Measurements from ENCODE around the gene GALNT15.
A peak's percentile ranks its signal among the peaks of the same experiment; 100 is the strongest.

The GALNT15 gene

GRCh38 chr3:16234281-16234680, 59.8 kb downstream of the GALNT15 start:
- Histone ChIP-seq H3K9ac (ENCODE audit: low read length) (no peak overlapping the region), H3K9me3 (ENCODE audit: control insufficient read depth, low read length) (no peaks in the 10 kb centered on the region)
- DNase-seq (ENCODE audit: low read depth), result no peak

GRCh38 chr3:16236030-16236639, 61.7 kb downstream of the GALNT15 start:
- no peaks in the 10 kb centered on the region for H3K9me3 ChIP-seq (ENCODE audit: control insufficient read depth, low read length)
- peak overlapping the region; percentile 49 for H3K9ac ChIP-seq (ENCODE audit: low read length)
- no peak for DNase-seq (ENCODE audit: low read depth)
- H3K36me3 ChIP-seq (ENCODE audit: control insufficient read depth, insufficient read depth, low read length, severe bottlenecking), result no peaks in the 10 kb centered on the region
- no peak overlapping the region for H3K4me3 ChIP-seq (ENCODE audit: low read length)
- no peaks in the 10 kb centered on the region for H3K27me3 ChIP-seq (replicated peaks; ENCODE audit: control insufficient read depth, insufficient read depth, low read length)
- H3K4me1 ChIP-seq (ENCODE audit: control insufficient read depth, insufficient read depth, low read length), result peaks cover 56% of the 10 kb centered on the region

More at GRCh38 chr3:16234281-16234680, 59.8 kb downstream of the GALNT15 start:
- H3K36me3 ChIP-seq (ENCODE audit: control insufficient read depth, insufficient read depth, low read length, severe bottlenecking), result peaks cover 5% of the 10 kb centered on the region
- H3K27me3 ChIP-seq (replicated peaks; ENCODE audit: control insufficient read depth, insufficient read depth, low read length), result no peaks in the 10 kb centered on the region
- no peak overlapping the region for H3K4me3 ChIP-seq (ENCODE audit: low read length)
- H3K4me1 ChIP-seq (ENCODE audit: control insufficient read depth, insufficient read depth, low read length), result peaks cover 37% of the 10 kb centered on the region

GRCh38 chr3:16236856-16237393, 62.4 kb downstream of the GALNT15 start:
- no peaks in the 10 kb centered on the region for H3K27me3 ChIP-seq (replicated peaks; ENCODE audit: control insufficient read depth, insufficient read depth, low read length)
- DNase-seq (ENCODE audit: low read depth), result no peak
- H3K4me1 ChIP-seq (ENCODE audit: control insufficient read depth, insufficient read depth, low read length), result peaks cover 62% of the 10 kb centered on the region
- no peaks in the 10 kb centered on the region for H3K36me3 ChIP-seq (ENCODE audit: control insufficient read depth, insufficient read depth, low read length, severe bottlenecking)
- H3K4me3 ChIP-seq (ENCODE audit: low read length), result peak overlapping the region; percentile 16
- H3K9me3 ChIP-seq (ENCODE audit: control insufficient read depth, low read length), result no peaks in the 10 kb centered on the region
- peak overlapping the region; percentile 49 for H3K9ac ChIP-seq (ENCODE audit: low read length)

GRCh38 chr3:16239086-16239770, 64.7 kb downstream of the GALNT15 start:
- H3K36me3 ChIP-seq (ENCODE audit: control insufficient read depth, insufficient read depth, low read length, severe bottlenecking), result no peaks in the 10 kb centered on the region
- H3K9me3 ChIP-seq (ENCODE audit: control insufficient read depth, low read length), result no peaks in the 10 kb centered on the region
- H3K27me3 ChIP-seq (replicated peaks; ENCODE audit: control insufficient read depth, insufficient read depth, low read length), result no peaks in the 10 kb centered on the region
- no peak for DNase-seq (ENCODE audit: low read depth)
- peaks cover 71% of the 10 kb centered on the region for H3K4me1 ChIP-seq (ENCODE audit: control insufficient read depth, insufficient read depth, low read length)
- no peak overlapping the region for H3K4me3 ChIP-seq (ENCODE audit: low read length)
- peak overlapping the region; percentile 84 for H3K9ac ChIP-seq (ENCODE audit: low read length)

GRCh38 chr3:16239780-16240179, 65.3 kb downstream of the GALNT15 start:
- H3K4me1 ChIP-seq (ENCODE audit: control insufficient read depth, insufficient read depth, low read length), result peaks cover 77% of the 10 kb centered on the region
- no peaks in the 10 kb centered on the region for H3K9me3 ChIP-seq (ENCODE audit: control insufficient read depth, low read length)
- no peaks in the 10 kb centered on the region for H3K27me3 ChIP-seq (replicated peaks; ENCODE audit: control insufficient read depth, insufficient read depth, low read length)
- no peaks in the 10 kb centered on the region for H3K36me3 ChIP-seq (ENCODE audit: control insufficient read depth, insufficient read depth, low read length, severe bottlenecking)
- peak overlapping the region; percentile 38 for H3K4me3 ChIP-seq (ENCODE audit: low read length)
- peak overlapping the region; percentile 84 for H3K9ac ChIP-seq (ENCODE audit: low read length)
- peak; percentile 36 for DNase-seq (ENCODE audit: low read depth)

- DNase-seq (ENCODE audit: low read depth), result peak; percentile 84
- peak overlapping the region; percentile 84 for H3K9ac ChIP-seq (ENCODE audit: low read length)
- H3K4me3 ChIP-seq (ENCODE audit: low read length), result peak overlapping the region; percentile 49
- H3K9me3 ChIP-seq (ENCODE audit: control insufficient read depth, low read length), result no peaks in the 10 kb centered on the region
- H3K27me3 ChIP-seq (replicated peaks; ENCODE audit: control insufficient read depth, insufficient read depth, low read length), result no peaks in the 10 kb centered on the region
- H3K4me1 ChIP-seq (ENCODE audit: control insufficient read depth, insufficient read depth, low read length), result peaks cover 79% of the 10 kb centered on the region
- no peaks in the 10 kb centered on the region for H3K36me3 ChIP-seq (ENCODE audit: control insufficient read depth, insufficient read depth, low read length, severe bottlenecking)
Observed at GRCh38 chr3:16240229-16241023, 65.9 kb downstream of the GALNT15 start.

- Histone ChIP-seq H3K4me1 (ENCODE audit: control insufficient read depth, insufficient read depth, low read length) (peaks cover 77% of the 10 kb centered on the region), H3K9me3 (ENCODE audit: control insufficient read depth, low read length) (no peaks in the 10 kb centered on the region), H3K27me3 (replicated peaks; ENCODE audit: control insufficient read depth, insufficient read depth, low read length) (no peaks in the 10 kb centered on the region), H3K36me3 (ENCODE audit: control insufficient read depth, insufficient read depth, low read length, severe bottlenecking) (no peaks in the 10 kb centered on the region), H3K4me3 (ENCODE audit: low read length) (no peak overlapping the region), H3K9ac (ENCODE audit: low read length) (peak overlapping the region; percentile 74)
- no peak for DNase-seq (ENCODE audit: low read depth)
Observed at GRCh38 chr3:16241225-16241624, 66.7 kb downstream of the GALNT15 start.

GRCh38 chr3:16242177-16242576, 67.7 kb downstream of the GALNT15 start:
- Histone ChIP-seq H3K27me3 (replicated peaks; ENCODE audit: control insufficient read depth, insufficient read depth, low read length) (no peaks in the 10 kb centered on the region), H3K4me3 (ENCODE audit: low read length) (no peak overlapping the region), H3K9ac (ENCODE audit: low read length) (no peak overlapping the region), H3K4me1 (ENCODE audit: control insufficient read depth, insufficient read depth, low read length) (peaks cover 72% of the 10 kb centered on the region), H3K9me3 (ENCODE audit: control insufficient read depth, low read length) (no peaks in the 10 kb centered on the region), H3K36me3 (ENCODE audit: control insufficient read depth, insufficient read depth, low read length, severe bottlenecking) (no peaks in the 10 kb centered on the region)
- DNase-seq (ENCODE audit: low read depth), result no peak

- no peak overlapping the region for H3K9ac ChIP-seq (ENCODE audit: low read length)
- H3K36me3 ChIP-seq (ENCODE audit: control insufficient read depth, insufficient read depth, low read length, severe bottlenecking), result no peaks in the 10 kb centered on the region
- no peak overlapping the region for H3K4me3 ChIP-seq (ENCODE audit: low read length)
- peaks cover 59% of the 10 kb centered on the region for H3K4me1 ChIP-seq (ENCODE audit: control insufficient read depth, insufficient read depth, low read length)
- H3K9me3 ChIP-seq (ENCODE audit: control insufficient read depth, low read length), result no peaks in the 10 kb centered on the region
- DNase-seq (ENCODE audit: low read depth), result no peak
- H3K27me3 ChIP-seq (replicated peaks; ENCODE audit: control insufficient read depth, insufficient read depth, low read length), result no peaks in the 10 kb centered on the region
Observed at GRCh38 chr3:16243706-16244490, 69.4 kb downstream of the GALNT15 start.

- Histone ChIP-seq H3K4me3 (ENCODE audit: low read length) (no peak overlapping the region), H3K27me3 (replicated peaks; ENCODE audit: control insufficient read depth, insufficient read depth, low read length) (no peaks in the 10 kb centered on the region), H3K36me3 (ENCODE audit: control insufficient read depth, insufficient read depth, low read length, severe bottlenecking) (no peaks in the 10 kb centered on the region), H3K4me1 (ENCODE audit: control insufficient read depth, insufficient read depth, low read length) (peaks cover 42% of the 10 kb centered on the region), H3K9ac (ENCODE audit: low read length) (no peak overlapping the region), H3K9me3 (ENCODE audit: control insufficient read depth, low read length) (no peaks in the 10 kb centered on the region)
- no peak for DNase-seq (ENCODE audit: low read depth)
Observed at GRCh38 chr3:16245609-16246008, 71.1 kb downstream of the GALNT15 start.
